ENCODE results near the gene SPP2.

Gene SPP2

DNA sequence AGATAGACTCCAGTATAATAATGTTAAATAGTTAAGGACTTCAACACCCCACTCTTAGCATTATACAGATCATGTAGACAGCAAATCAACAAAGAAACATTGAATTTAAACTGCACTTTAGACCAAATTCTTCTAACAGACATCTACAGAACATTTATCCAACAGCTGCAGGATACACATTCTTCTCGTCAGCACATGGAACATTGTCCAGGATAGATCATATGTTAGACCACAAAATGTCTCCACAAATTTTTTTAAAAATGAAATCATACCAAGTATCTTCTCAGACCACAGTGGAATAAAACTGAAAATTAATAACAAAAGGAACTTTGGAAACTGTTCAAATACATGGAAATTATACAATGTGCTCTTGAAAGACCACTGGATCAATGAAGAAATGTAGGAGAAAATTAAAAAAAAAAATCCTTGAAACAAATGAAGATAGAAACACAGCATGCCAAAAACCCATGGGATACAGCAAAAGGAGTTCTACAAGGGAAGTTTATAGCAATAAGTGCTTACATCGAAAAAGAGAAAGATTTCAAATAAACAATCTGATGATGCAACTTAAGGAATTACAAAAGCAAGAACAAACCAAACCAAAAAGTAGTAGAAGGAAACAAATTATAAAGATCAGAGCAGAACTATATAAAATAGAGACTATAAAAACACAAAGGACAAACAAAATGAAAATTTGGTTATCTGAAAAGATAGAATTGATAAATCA lies 12.3 kb upstream of the SPP2 start:
- no peak for DNase-seq (ENCODE audit: low spot score)

- no peak for DNase-seq (ENCODE audit: low spot score)
Observed at GRCh38 chr2:234044157-234044556, 6.3 kb upstream of the SPP2 start.

- no peak for DNase-seq (ENCODE audit: low spot score)
Observed at GRCh38 chr2:234046521-234046920, 4.0 kb upstream of the SPP2 start.

- no peak for DNase-seq (ENCODE audit: low spot score)
Observed at GRCh38 chr2:234047361-234047760, 3.1 kb upstream of the SPP2 start.

- no peak for DNase-seq (ENCODE audit: low spot score)
Observed at GRCh38 chr2:234048049-234048448, 2.5 kb upstream of the SPP2 start.

GRCh38 chr2:234051374-234052070 lies 1.0 kb downstream of the SPP2 start:
- DNase-seq (ENCODE audit: low spot score): no peak

DNA sequence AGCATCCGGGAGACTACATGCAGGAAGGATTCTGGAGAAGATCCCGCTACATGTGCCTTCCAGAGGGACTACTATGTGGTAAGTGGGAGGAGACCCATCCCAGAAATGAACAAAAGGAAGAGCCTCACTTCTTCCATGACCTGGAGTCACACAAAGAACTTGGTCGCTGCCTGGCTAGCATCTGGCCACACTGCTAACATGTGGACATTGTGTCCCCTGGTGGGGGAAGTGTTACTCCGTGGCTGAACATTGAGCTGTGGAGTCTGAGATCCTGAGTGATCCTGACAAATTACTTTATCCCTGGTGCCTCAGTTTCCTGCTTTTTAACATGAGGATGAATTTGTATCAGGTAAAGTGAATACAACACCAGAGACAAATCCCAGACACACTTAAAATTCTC lies 8.4 kb downstream of the SPP2 start:
- DNase-seq (ENCODE audit: low spot score): no peak

GRCh38 chr2:234060236-234060635 lies 9.7 kb downstream of the SPP2 start:
- no peak for DNase-seq (ENCODE audit: low spot score)

DNA sequence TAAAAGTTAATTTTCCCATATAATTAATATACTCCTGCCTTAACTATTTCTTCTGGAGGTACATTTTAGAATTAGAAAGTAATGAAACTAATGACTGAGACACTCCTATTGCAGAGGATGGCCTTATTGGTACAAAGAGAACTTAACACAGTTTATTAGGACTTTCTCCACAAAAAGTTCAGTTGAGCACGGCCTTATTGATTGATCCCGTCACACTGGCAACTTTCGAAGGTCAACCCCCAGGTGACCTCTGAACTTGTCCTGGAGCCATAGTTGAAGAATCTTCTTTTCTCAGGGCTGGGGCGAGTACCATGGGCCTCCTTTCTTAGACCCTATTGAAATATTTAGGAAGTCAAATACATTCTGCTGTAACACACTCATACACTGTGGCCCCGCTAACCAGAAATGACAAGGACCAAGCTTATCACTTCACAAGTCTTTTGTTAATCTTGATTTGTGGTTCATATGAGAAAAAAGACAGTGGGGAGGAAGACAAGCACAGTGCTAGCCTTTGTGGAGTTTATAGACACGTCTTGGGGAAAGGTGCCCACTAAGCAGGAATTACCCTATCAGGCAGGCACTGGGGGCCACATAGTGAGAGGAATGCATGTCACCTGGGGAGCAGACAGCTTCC lies 11.2 kb downstream of the SPP2 start:
- DNase-seq (ENCODE audit: low spot score): no peak

DNA sequence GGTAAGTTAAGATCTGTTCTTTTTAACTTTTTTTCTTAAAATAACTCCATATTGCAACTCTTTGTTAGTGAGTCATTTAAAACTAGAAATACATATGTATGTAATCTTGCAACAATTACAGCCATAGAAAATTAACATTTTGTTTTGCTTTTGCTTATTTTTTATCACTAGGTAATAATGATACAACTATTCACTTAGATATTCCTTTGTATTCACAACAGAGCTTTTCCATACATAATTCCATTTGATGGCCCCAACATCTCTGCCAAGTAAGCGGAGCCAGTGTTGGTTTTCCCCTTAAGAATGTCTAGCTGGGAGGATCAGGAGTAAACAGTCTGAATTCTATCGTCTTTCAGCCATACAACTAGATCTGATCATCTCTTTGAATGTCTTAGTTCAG lies 16.1 kb downstream of the SPP2 start:
- DNase-seq (ENCODE audit: low spot score): no peak

GRCh38 chr2:234071664-234072063 lies 21.2 kb downstream of the SPP2 start:
- no peak for DNase-seq (ENCODE audit: low spot score)

GRCh38 chr2:234072454-234072853 lies 22.0 kb downstream of the SPP2 start:
- no peak for DNase-seq (ENCODE audit: low spot score)

- DNase-seq (ENCODE audit: low spot score): no peak
Observed at GRCh38 chr2:234074751-234075517, 24.4 kb downstream of the SPP2 start.

GRCh38 chr2:234075518-234075915 lies 25.0 kb downstream of the SPP2 start:
- no peak for DNase-seq (ENCODE audit: low spot score)

GRCh38 chr2:234075947-234076346 lies 25.4 kb downstream of the SPP2 start:
- DNase-seq (ENCODE audit: low spot score): no peak

GRCh38 chr2:234076451-234076850 lies 25.9 kb downstream of the SPP2 start:
- DNase-seq (ENCODE audit: low spot score): no peak

DNA sequence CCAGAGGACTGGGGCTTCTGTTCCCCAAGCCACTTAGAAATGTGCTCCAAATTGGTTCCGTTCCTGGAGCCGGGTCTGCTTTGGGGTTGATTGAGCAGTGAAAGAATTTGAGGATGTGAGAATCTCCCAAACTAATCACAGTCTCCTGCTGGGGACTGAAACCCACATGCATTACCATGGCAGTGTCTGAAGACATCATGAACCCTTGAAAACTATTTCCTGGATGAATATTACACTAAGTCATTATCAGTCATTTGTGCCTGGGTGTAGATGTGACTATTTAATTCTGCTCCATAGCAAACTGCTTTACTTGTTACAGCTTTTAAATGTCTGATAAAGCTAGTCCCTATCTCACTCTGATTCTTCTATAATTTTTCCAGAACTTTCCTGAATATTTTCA lies 27.6 kb downstream of the SPP2 start:
- DNase-seq (ENCODE audit: low spot score): no peak

GRCh38 chr2:234081970-234082822 lies 31.7 kb downstream of the SPP2 start:
- DNase-seq (ENCODE audit: low spot score): no peak

DNA sequence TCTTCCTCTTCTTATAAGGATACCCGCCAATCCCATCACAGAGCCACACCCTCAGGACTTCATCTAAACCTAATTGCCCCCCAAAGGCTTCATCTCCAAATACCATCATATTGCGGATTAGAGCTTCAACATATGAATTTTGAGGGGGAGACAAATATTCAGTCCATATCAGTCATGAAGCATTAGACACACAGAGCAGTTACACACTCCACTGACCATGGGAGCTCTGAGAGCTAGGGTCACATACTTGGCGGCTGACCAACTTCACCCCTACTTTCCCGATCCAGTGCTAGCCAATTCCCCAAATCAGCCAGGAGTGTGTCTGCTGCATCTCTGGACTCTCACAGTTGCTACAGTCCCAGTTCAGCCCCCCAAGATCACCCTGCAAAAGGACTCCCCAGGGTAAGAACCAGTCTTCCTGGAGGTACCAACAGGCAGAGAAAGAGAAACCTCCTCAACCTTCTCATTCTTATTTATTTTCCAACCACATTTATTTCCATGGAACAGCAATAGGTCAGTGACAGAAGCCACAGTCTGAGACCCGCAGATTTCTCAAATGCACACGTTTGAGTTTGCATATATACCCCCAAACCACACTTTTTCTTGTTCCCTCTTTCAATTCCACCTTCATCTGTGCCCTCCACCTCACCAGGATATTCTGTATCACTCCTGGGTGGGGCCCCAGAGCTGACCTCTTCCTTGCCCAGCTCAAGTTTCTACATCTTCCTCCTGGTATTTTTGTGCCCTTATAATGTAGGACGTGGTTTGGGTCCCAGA lies 33.3 kb downstream of the SPP2 start:
- no peak for DNase-seq (ENCODE audit: low spot score)

GRCh38 chr2:234091432-234091879 lies 41.0 kb downstream of the SPP2 start:
- DNase-seq (ENCODE audit: low spot score): no peak

DNA sequence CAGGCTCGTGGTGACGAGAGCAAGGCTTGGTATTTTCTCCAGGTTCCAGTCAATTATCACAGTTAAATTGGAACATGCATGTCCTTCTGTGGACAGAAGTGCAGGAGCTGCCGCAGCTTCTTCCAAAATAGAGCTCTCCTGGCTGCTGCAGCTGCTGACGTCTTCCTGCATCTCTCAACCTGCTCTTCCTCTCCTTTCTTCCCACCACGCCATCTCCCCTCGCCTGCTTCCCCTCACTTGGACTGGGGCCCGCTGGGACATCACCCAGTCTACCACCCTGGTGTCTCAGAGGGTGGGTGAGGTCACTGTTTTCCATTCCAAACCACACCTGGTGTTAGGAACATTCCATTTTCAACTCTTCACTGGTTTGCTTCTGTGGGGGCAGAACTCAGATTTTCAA lies 41.4 kb downstream of the SPP2 start:
- DNase-seq (ENCODE audit: low spot score): no peak

Data from cerebellar cortex (tissue), 1 donor.